H1 (cell line): ENCODE measurements around the gene TAF11L14.
"Not testable (repeated sequence)": the region's sequence is repeated elsewhere in the genome, so short reads cannot be mapped to it uniquely, and the experiment has no call there.

Source experiments
- ATF3 ChIP-seq: IDR thresholded peaks from 2 replicates; pipeline ENCODE4 v1.6.1; 2011; ENCODE audit warnings: low read depth, mild to moderate bottlenecking, low read length; ENCODE audit not compliant: insufficient read depth
- CTCF ChIP-seq, 3 experiments: IDR thresholded peaks; 1 replicate in 2 of 3; 2 replicates in 1 of 3; pipeline versions ENCODE4 v1.5.1 to v1.6.1; 2011; ENCODE audit warnings: low read length in 3 of 3, mild to moderate bottlenecking in 3 of 3, inconsistent platforms in 2 of 3, low read depth in 1 of 3, moderate library complexity in 1 of 3; ENCODE audit not compliant: insufficient read depth in 1 of 3; ENCODE audit errors: control extremely low read depth in 1 of 3
- POLR2A ChIP-seq, 2 experiments: IDR thresholded peaks; 1 replicate in 1 of 2; 2 replicates in 1 of 2; pipeline ENCODE4 v1.6.1; 2011; ENCODE audit warnings: low read depth in 2 of 2, low read length in 2 of 2, mild to moderate bottlenecking in 2 of 2; ENCODE audit errors: control extremely low read depth in 1 of 2

GRCh38 chr5:17649232-17649631, 15.0 kb downstream of the TAF11L14 start:
- TF ChIP-seq POLR2A (IDR thresholded peaks at IDR 0.05; ENCODE audit: control extremely low read depth in 1 of 2, low read depth in 2 of 2, low read length in 2 of 2); ATF3; CTCF (IDR thresholded peaks at IDR 0.05; ENCODE audit: control extremely low read depth in 1 of 3, insufficient read depth in 1 of 3, low read depth in 1 of 3, low read length in 3 of 3): not testable (repeated sequence)
